GM12878 (cell line): ENCODE measurements around the gene PPP2R5C. TPM values are rescaled to one million over a fixed set of nuclear protein-coding genes. Genes with fewer than 3 reads are reported as not detected.

Experiments
- ATAC-seq: fragments of 200-7000 bp; cut with Tn5 transposase; 3 replicates; pipeline ENCODE4 v1.9.1; 2020; ENCODE audit warnings: mild to moderate bottlenecking, moderate library complexity
- BruUV-seq: library from RNA; stranded (reverse); fragments of 400-500 nt; replicated peaks from 2 replicates; lab custom pipeline; 2021; lab: Mats Ljungman, UMichigan
- CTCF ChIA-PET: fragments of 300-600 bp; sonication (Branson Sonifier 250); formaldehyde crosslinking; extraction: SDS; loops from one replicate; lab custom pipeline; 2021; ENCODE audit warnings: inconsistent platforms; lab: Yijun Ruan, JAX
- POLR2A ChIA-PET: fragments of 350-600 bp; formaldehyde crosslinking; extraction: SDS; loops from one replicate; lab custom pipeline; 2021; ENCODE audit warnings: inconsistent platforms; lab: Charles Lee
- RAD21 ChIA-PET: fragments of 300-600 bp; sonication (Branson Sonifier 250); formaldehyde crosslinking; loops from one replicate; lab custom pipeline; 2023; ENCODE audit warnings: antibody characterized with exemption; ENCODE audit not compliant: unreplicated experiment; lab: Charles Lee
- SMC1A ChIA-PET: fragments of 300-600 bp; sonication (Branson Sonifier 250); formaldehyde crosslinking; loops from one replicate; lab custom pipeline; 2023; ENCODE audit not compliant: unreplicated experiment, uncharacterized antibody; lab: Charles Lee
- DNase-seq: peaks from one replicate; pipeline ENCODE4 v3.0.0-alpha.2; 2011; ENCODE audit warnings: low read depth, low spot score
- FAIRE-seq: peaks from 3 replicates; lab custom pipeline; 2011; peaks lifted over from hg19 to GRCh38; lab: Jason Lieb, UNC
- H2AFZ ChIP-seq: 2 replicates; pipeline ENCODE4 v1.6.0; 2011; ENCODE audit warnings: low read depth, low read length, control low read depth; ENCODE audit not compliant: control insufficient read depth
- H3K27ac ChIP-seq: 2 replicates; pipeline ENCODE4 v1.5.1; 2011; ENCODE audit warnings: control low read depth; ENCODE audit not compliant: control insufficient read depth, insufficient read depth
- H3K27me3 ChIP-seq, 2 experiments: replicated peaks in 1 of 2; 2 replicates each; pipeline versions ENCODE4 v1.6.0 to v1.6.1; 2011; ENCODE audit warnings: low read length in 1 of 2; ENCODE audit not compliant: control insufficient read depth in 2 of 2, insufficient read depth in 2 of 2
- H3K36me3 ChIP-seq, 2 experiments: 2 replicates each; pipeline ENCODE4 v1.5.1; 2011; ENCODE audit warnings: low read length in 1 of 2; ENCODE audit not compliant: control insufficient read depth in 2 of 2, insufficient read depth in 2 of 2
- H3K4me1 ChIP-seq: 2 replicates; pipeline ENCODE4 v1.6.1; 2011; ENCODE audit warnings: mild to moderate bottlenecking, low read length, moderate library complexity, mixed read lengths; ENCODE audit not compliant: control insufficient read depth, insufficient read depth
- H3K4me2 ChIP-seq: 2 replicates; pipeline ENCODE4 v1.6.0; 2011; ENCODE audit warnings: control low read depth; ENCODE audit not compliant: control insufficient read depth, insufficient read depth
- H3K4me3 ChIP-seq: fragments of 200-600 bp; sonication (generic); 2 replicates; pipeline ENCODE4 v1.5.1; 2016
- H3K79me2 ChIP-seq: 2 replicates; pipeline ENCODE4 v1.6.0; 2011; ENCODE audit warnings: low read length; ENCODE audit not compliant: control insufficient read depth, insufficient read depth
- H3K9ac ChIP-seq: 2 replicates; pipeline ENCODE4 v1.8.0; 2011; ENCODE audit warnings: low read length, control low read depth, mixed read lengths; ENCODE audit not compliant: control insufficient read depth, insufficient read depth
- H3K9me3 ChIP-seq: replicated peaks from 3 replicates; pipeline ENCODE4 v1.5.1; 2011; ENCODE audit warnings: mild to moderate bottlenecking, low read length; ENCODE audit not compliant: control insufficient read depth, insufficient read depth
- H4K20me1 ChIP-seq: 2 replicates; pipeline ENCODE4 v1.6.0; 2011; ENCODE audit not compliant: control insufficient read depth, insufficient read depth
- CEBPB ChIP-seq, 2 experiments: fragments of 150-350 bp in 1 of 2; IDR thresholded peaks; 2 replicates each; pipeline ENCODE4 v1.6.1; 2012 to 2014; ENCODE audit warnings: low read depth in 2 of 2, low read length in 2 of 2, borderline replicate concordance in 1 of 2, inconsistent platforms in 1 of 2
- CHD1 ChIP-seq: IDR thresholded peaks from 2 replicates; pipeline ENCODE4 v1.6.1; 2012; ENCODE audit warnings: low read depth, low read length, improper control_type of control experiment
- CTCF ChIP-seq, 3 experiments: IDR thresholded peaks in 2 of 3; conservative IDR thresholded peaks in 1 of 3; 2 replicates each; pipeline ENCODE4 v1.5.1; 2011; ENCODE audit warnings: low read depth in 3 of 3, low read length in 3 of 3, mild to moderate bottlenecking in 3 of 3, control low read depth in 2 of 3, moderate library complexity in 2 of 3, inconsistent platforms in 1 of 3, mixed read lengths in 1 of 3; ENCODE audit not compliant: control insufficient read depth in 2 of 3, insufficient read depth in 1 of 3; ENCODE audit errors: extremely low read depth in 1 of 3
- E2F4 ChIP-seq: IDR thresholded peaks from 2 replicates; pipeline ENCODE4 v1.6.1; 2012; ENCODE audit warnings: low read depth, low read length, improper control_type of control experiment
- HCFC1 ChIP-seq: fragments of 150-350 bp; IDR thresholded peaks from 2 replicates; pipeline ENCODE4 v1.6.1; 2014; ENCODE audit warnings: low read length
- HDGF ChIP-seq: fragments of 450-650 bp; IDR thresholded peaks from 2 replicates; pipeline ENCODE4 v1.6.1; 2016; ENCODE audit warnings: antibody characterized with exemption
- MEF2A ChIP-seq: IDR thresholded peaks from 2 replicates; pipeline ENCODE4 v1.6.1; 2011; ENCODE audit warnings: low read depth, mild to moderate bottlenecking, low read length, moderate library complexity; ENCODE audit not compliant: insufficient read depth
- MTA2 ChIP-seq: fragments of 450-650 bp; IDR thresholded peaks from 2 replicates; pipeline ENCODE4 v1.6.1; 2016; ENCODE audit warnings: low read depth, mild to moderate bottlenecking, moderate library complexity
- NFIC ChIP-seq: IDR thresholded peaks from 2 replicates; pipeline ENCODE4 v1.6.1; 2012; ENCODE audit warnings: low read depth, mild to moderate bottlenecking, inconsistent platforms, low read length, moderate library complexity
- PAX5 ChIP-seq: IDR thresholded peaks from 2 replicates; pipeline ENCODE4 v1.6.1; 2011; ENCODE audit warnings: low read depth, low read length, borderline replicate concordance
- POU2F2 ChIP-seq: IDR thresholded peaks from 3 replicates; pipeline ENCODE4 v1.6.1; 2011; ENCODE audit warnings: low read depth, mild to moderate bottlenecking, low read length, borderline replicate concordance
- RB1 ChIP-seq: fragments of 450-650 bp; formaldehyde crosslinking; IDR thresholded peaks from 2 replicates; pipeline ENCODE4 v1.6.1; 2017; ENCODE audit warnings: mild to moderate bottlenecking, borderline replicate concordance
- SP1 ChIP-seq: IDR thresholded peaks from one replicate; pipeline ENCODE4 v1.6.1; 2011; ENCODE audit warnings: low read depth, low read length
- YY1 ChIP-seq: IDR thresholded peaks from 2 replicates; pipeline ENCODE4 v1.6.1; 2011; ENCODE audit warnings: low read depth, mild to moderate bottlenecking, low read length
- WGBS: methylation state at CpG from one replicate; pipeline ENCODE4 v1.1.6; 2016; ENCODE audit warnings: low lambda C conversion rate; ENCODE audit not compliant: insufficient replicate concordance, insufficient coverage; ENCODE audit errors: missing lambda C conversion rate; 5-methylcytosine and 5-hydroxymethylcytosine counted together
- in situ Hi-C: fragments of 300-500 bp; cut with MboI; formaldehyde crosslinking; loops from 9 replicates; pipeline ENCODE4 v1.14.3; 2018; ENCODE audit warnings: mixed read lengths
- intact Hi-C: fragments of 100-400 bp; cut with micrococcal nuclease; formaldehyde crosslinking; loops from one replicate; pipeline ENCODE4 v1.14.2; 2022; ENCODE audit not compliant: unreplicated experiment
- polyA plus RNA-seq, 11 experiments: library from polyadenylated mRNA; depleted of rRNA in 4 of 11; unstranded in 6 of 11; stranded (reverse) in 5 of 11; fragments of >200 nt; fragmentation: Nextera tagmentation in 4 of 11; fragmentation: Illumina TruSeq in 1 of 11; extraction: Ambion mirVana in 4 of 11; extraction: Trizol in 1 of 11; gene quantifications; 1 replicate in 1 of 11; 2 replicates in 10 of 11; pipeline versions ENCODE4 v1.2.1 to v1.2.3, GENCODE V29; 2011 to 2016; ENCODE audit warnings: inconsistent platforms in 2 of 11, missing spikeins in 2 of 11, low read depth in 1 of 11
- total RNA-seq, 4 experiments: library from RNA; depleted of rRNA in 3 of 4; stranded (reverse); fragments of >200 nt in 3 of 4; fragmentation: Illumina TruSeq in 1 of 4; extraction: Trizol in 1 of 4; gene quantifications; 2 replicates each; pipeline versions ENCODE4 v1.2.1 to v1.2.3, GENCODE V29; 2013 to 2021
- TF ChIP-seq, protein P1 (sequence below): fragments of 450-650 bp; IDR thresholded peaks from 2 replicates; pipeline ENCODE4 v1.6.1; 2017; ENCODE audit warnings: borderline replicate concordance
- TF ChIP-seq, protein P2 (sequence below): IDR thresholded peaks from 2 replicates; pipeline ENCODE4 v1.6.1; 2011; ENCODE audit warnings: borderline replicate concordance, low read depth, mild to moderate bottlenecking, moderate library complexity, mixed read lengths, low read length; ENCODE audit not compliant: insufficient read depth; ENCODE audit errors: extremely low read length

Gene PPP2R5C
- total and polyA plus RNA-seq, 10 of the 15 experiments (the other 5 are each of a cell fraction or from before 2014, with no cell fraction given): 106 to 199 (median 144) TPM

DNA sequence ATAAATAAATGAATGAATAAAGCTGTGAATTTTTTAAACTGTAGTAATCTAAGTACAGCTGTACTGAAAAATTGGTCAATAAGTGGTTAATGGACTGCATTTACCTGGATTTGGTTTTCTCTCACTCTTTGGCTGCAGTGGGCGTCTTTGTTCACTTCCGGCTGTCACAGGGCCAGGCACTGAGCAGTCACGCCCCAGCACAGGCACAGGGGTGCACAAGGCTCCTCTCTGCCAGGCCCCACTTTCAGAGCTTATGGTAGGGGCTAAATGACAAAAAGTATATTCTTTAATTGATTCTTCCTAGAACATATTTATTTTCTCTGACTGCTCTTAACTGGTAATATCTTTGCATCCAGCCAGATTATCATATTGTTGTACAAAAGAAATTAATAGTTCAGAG lies 132.2 kb downstream of the PPP2R5C start (continued):
- TF ChIP-seq E2F4: no peak

DNA sequence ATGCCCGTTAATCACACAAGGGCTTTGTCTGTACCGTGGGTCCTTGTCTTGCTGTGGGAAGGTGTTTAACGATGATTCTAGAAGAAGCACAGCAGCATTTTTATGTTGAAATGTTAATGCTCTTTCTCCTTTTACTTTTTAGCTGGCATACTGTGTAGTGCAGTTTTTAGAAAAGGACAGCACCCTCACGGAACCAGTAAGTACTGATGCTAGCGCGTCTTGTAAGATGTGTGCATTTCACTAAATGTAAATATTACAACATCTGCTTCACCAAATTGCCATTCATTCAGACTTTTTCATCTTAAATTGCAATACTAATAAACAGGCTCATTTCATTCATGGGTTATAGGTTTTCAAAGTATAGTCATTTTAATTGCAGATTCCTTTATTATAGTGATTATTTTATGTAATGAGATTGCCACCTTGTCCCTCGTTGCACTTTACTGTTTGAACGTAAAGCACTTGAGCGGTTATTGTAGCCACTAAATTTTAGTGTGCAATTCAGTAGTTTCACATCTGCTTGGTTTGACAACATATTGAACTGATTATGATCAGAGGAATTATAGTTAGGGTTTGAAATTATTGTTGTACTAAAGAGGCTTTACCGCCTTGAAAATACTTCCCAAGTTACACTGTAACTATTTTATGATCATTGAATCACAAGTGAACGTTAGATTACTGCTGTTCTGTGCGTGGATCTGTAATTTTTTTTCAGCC lies 133.0 kb downstream of the PPP2R5C start:
- Histone ChIP-seq H3K9me3 (no peaks in the 10 kb centered on the region), H4K20me1 (no peaks in the 10 kb centered on the region), H3K4me2 (no peak overlapping the region), H3K4me1 (no peaks in the 10 kb centered on the region), H3K79me2 (no peaks in the 10 kb centered on the region), H3K36me3 (peaks cover 2 to 37% of the 10 kb centered on the region in 2 experiments), H3K9ac (no peak overlapping the region), H3K4me3 (no peak overlapping the region), H2AFZ (no peak overlapping the region), H3K27ac (no peak overlapping the region), H3K27me3 (no peaks in the 10 kb centered on the region)
- 93% methylated on average over 12 of the region's 12 CpGs for WGBS
- TF ChIP-seq, protein P1, sequence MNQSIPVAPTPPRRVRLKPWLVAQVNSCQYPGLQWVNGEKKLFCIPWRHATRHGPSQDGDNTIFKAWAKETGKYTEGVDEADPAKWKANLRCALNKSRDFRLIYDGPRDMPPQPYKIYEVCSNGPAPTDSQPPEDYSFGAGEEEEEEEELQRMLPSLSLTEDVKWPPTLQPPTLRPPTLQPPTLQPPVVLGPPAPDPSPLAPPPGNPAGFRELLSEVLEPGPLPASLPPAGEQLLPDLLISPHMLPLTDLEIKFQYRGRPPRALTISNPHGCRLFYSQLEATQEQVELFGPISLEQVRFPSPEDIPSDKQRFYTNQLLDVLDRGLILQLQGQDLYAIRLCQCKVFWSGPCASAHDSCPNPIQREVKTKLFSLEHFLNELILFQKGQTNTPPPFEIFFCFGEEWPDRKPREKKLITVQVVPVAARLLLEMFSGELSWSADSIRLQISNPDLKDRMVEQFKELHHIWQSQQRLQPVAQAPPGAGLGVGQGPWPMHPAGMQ: no peak
- no peak for TF ChIP-seq POU2F2
- no peak for TF ChIP-seq RB1
- no peak for TF ChIP-seq MEF2A
- TF ChIP-seq CHD1: no peak
- no peak for TF ChIP-seq NFIC
- TF ChIP-seq, protein P2, sequence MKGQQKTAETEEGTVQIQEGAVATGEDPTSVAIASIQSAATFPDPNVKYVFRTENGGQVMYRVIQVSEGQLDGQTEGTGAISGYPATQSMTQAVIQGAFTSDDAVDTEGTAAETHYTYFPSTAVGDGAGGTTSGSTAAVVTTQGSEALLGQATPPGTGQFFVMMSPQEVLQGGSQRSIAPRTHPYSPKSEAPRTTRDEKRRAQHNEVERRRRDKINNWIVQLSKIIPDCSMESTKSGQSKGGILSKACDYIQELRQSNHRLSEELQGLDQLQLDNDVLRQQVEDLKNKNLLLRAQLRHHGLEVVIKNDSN: no peak
- TF ChIP-seq CTCF (IDR thresholded peaks at IDR 0.05 in 2 of 3, conservative IDR thresholded peaks at IDR 0.05 in 1 of 3; ENCODE audit: control insufficient read depth in 2 of 3, extremely low read depth in 1 of 3, insufficient read depth in 1 of 3, low read depth in 3 of 3, low read length in 3 of 3): no peak
- TF ChIP-seq SP1: no peak
- no peak for TF ChIP-seq YY1
- TF ChIP-seq MTA2: no peak
- TF ChIP-seq CEBPB (IDR thresholded peaks at IDR 0.05; ENCODE audit: borderline replicate concordance in 1 of 2, low read depth in 2 of 2, low read length in 2 of 2): no peak
- no peak for TF ChIP-seq HDGF
- TF ChIP-seq HCFC1: no peak
- TF ChIP-seq PAX5: no peak
- FAIRE-seq (no peak), ATAC-seq (no peak), DNase-seq (no peak)
- RAD21 ChIA-PET: no interaction called here
- no TSS peak for BruUV-seq
- SMC1A ChIA-PET: interaction anchor here (0.9 to 1.5 kb wide), 2 partner anchors 85 to 121 kb away, joined by 3 read pairs; no protein-coding TSS in a partner anchor
- CTCF ChIA-PET: interaction anchor here (1.8 kb wide), 1 partner anchor 51 kb away, joined by 6 read pairs; no protein-coding TSS in a partner anchor
- intact Hi-C loops (no loop called here), in situ Hi-C loops (no loop called here)
- POLR2A ChIA-PET: no interaction called here
